ENCODE measurements around the gene TESPA1.

- TF ChIP-seq CTCF (IDR thresholded peaks at IDR 0.05) (no peak), ZFX (IDR thresholded peaks at IDR 0.05; ENCODE audit: borderline replicate concordance) (no peak)
Observed at GRCh38 chr12:55002355-55002754, 17.8 kb upstream of the TESPA1 start.

Measured in 22Rv1 (cell line).